ENCODE data around the gene CPT1B. TPM values are rescaled to one million over a fixed set of nuclear protein-coding genes. Genes with fewer than 3 reads are reported as not detected.

CPT1B gene
- total RNA-seq = 3.4 and 8.2 TPM in 2 replicates

DNA sequence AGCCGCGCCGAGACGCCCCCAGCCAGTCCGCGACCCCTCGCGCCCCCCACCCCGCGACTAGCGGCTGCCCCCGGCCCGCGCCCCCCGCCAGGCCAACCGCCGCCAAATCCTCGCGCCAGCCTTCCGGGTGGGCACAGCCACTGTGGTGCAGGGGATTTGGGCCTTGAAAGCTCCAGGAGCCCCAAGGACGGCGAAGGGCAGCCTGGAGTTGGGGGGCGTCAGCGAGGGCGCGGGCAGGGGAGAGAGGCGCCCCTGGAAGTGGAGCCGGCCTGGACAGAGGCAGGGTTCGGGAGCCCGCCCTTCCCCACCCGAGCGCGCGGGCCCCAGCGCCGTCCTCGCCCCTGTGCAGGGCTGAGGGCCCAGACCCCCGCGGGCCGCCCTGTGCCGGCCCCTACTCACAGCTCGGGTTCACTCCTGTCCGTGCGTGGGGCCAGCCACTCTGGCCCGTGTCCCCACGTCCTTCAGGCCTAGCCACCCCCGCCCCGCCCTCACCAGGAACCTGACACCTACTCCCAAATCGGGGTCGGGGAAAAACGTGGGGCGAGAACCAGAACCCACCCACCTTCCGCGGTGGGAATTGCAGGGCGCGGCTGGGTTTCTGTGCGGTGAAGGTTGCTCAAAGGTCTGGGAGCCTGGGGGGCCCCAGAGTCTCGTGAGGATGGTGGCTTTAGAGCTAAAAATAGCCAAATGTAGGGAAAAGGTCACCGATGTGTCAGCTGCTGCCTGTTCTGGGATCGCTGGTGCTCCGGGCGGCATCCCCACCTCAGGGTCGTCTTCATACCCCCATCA, at the start of gene CPT1B:
CPT1B (minus strand) TSS at position 441 of the 789 bp plus-strand sequence. CDS start 512 bp downstream, outside the sequence.
- DNase-seq (ENCODE audit: low read depth) (no peak), FAIRE-seq (no peak)
- TF ChIP-seq, protein P1, sequence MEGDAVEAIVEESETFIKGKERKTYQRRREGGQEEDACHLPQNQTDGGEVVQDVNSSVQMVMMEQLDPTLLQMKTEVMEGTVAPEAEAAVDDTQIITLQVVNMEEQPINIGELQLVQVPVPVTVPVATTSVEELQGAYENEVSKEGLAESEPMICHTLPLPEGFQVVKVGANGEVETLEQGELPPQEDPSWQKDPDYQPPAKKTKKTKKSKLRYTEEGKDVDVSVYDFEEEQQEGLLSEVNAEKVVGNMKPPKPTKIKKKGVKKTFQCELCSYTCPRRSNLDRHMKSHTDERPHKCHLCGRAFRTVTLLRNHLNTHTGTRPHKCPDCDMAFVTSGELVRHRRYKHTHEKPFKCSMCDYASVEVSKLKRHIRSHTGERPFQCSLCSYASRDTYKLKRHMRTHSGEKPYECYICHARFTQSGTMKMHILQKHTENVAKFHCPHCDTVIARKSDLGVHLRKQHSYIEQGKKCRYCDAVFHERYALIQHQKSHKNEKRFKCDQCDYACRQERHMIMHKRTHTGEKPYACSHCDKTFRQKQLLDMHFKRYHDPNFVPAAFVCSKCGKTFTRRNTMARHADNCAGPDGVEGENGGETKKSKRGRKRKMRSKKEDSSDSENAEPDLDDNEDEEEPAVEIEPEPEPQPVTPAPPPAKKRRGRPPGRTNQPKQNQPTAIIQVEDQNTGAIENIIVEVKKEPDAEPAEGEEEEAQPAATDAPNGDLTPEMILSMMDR (IDR thresholded peaks at IDR 0.05; ENCODE audit: insufficient read depth, low read length, severe bottlenecking) = no peak
- Histone ChIP-seq H3K27me3 (ENCODE audit: control insufficient read depth, insufficient read depth, low read length) (no peaks in the 10 kb centered on the region), H3K4me3 (ENCODE audit: low read depth, low read length) (no peak within 1 kb of the TSS), H3K36me3 (ENCODE audit: control insufficient read depth, insufficient read depth, low read length) (peaks cover 11% of the 10 kb centered on the region)

DNA sequence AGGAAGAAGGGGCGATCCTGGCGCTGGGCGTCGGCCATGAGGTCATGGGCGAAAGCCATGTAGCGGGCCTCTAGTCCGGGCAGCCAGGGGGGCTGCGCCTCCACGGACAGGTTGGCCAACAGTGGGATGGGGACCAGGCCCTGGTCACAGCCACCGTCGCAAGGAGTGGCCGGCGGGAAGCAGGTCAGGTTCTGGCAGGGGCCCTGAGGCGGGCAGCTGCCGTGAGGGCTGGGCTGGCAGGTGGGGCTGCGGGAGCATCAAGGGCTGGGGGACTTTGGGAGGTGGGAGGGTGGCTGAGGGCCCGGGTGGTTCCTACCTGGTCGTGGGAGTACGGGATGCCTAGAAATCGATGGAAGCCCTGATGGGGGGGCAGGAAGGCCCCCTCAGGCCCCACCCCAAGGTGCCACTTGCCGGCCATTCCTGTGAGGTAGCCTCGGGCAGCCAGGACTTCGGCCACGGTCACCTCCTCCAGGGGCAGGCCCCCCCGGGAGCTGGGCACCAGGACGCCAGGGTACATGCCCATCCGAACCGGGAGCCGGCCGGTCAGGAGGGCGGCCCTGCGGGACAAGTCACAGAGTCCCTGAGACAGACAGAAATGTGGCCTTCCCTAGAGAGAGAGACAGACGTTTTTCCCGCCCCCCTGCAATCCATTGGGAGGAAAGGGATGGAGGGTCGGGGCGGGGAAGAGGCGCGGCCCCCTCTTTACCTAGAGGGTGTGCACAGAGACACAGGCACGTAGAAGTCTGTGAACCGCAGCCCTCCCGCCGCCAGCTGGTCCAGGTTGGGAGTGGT, 48.8 kb upstream of the CPT1B start:
- Histone ChIP-seq H3K4me3 (ENCODE audit: low read depth, low read length) (peak overlapping the region; percentile 91), H3K36me3 (ENCODE audit: control insufficient read depth, insufficient read depth, low read length) (peaks cover 8% of the 10 kb centered on the region), H3K27me3 (ENCODE audit: control insufficient read depth, insufficient read depth, low read length) (no peaks in the 10 kb centered on the region)
- DNase-seq (ENCODE audit: low read depth) (no peak), FAIRE-seq (no peak)
- TF ChIP-seq, protein P1 (IDR thresholded peaks at IDR 0.05; ENCODE audit: insufficient read depth, low read length, severe bottlenecking) = no peak

DNA sequence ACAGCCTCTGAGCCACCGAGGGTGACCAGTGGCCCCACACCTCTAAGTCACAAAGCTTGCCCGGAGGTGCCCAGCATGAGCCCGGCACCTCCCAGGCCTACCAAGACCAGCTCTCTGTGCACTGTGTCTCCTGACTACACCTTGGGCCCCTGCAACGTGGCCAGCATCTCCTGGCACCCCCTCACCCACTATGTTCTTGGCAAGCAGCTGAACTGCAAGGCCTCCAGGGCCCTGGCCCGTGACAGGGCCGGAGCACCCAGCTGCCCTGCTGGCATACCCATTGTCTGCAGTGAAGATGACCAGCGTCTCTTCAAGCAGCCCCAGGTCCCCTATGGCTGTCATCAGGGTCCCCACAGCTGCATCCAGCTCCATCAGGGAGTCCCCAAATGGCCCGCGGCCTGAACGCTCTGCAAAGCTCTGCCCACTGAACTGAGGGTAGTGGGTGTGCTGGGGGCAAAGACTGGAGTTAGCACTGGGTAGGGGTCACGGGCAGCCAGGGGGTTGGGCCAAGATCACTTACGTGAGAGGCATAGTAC, 48.2 kb upstream of the CPT1B start:
- H3K27me3 ChIP-seq (ENCODE audit: control insufficient read depth, insufficient read depth, low read length) = no peaks in the 10 kb centered on the region
- FAIRE-seq (no peak), DNase-seq (ENCODE audit: low read depth) (no peak)
- TF ChIP-seq, protein P1 (IDR thresholded peaks at IDR 0.05; ENCODE audit: insufficient read depth, low read length, severe bottlenecking) = no peak
- H3K4me3 ChIP-seq (ENCODE audit: low read depth, low read length) = no peak overlapping the region
- H3K36me3 ChIP-seq (ENCODE audit: control insufficient read depth, insufficient read depth, low read length) = peaks cover 8% of the 10 kb centered on the region

DNA sequence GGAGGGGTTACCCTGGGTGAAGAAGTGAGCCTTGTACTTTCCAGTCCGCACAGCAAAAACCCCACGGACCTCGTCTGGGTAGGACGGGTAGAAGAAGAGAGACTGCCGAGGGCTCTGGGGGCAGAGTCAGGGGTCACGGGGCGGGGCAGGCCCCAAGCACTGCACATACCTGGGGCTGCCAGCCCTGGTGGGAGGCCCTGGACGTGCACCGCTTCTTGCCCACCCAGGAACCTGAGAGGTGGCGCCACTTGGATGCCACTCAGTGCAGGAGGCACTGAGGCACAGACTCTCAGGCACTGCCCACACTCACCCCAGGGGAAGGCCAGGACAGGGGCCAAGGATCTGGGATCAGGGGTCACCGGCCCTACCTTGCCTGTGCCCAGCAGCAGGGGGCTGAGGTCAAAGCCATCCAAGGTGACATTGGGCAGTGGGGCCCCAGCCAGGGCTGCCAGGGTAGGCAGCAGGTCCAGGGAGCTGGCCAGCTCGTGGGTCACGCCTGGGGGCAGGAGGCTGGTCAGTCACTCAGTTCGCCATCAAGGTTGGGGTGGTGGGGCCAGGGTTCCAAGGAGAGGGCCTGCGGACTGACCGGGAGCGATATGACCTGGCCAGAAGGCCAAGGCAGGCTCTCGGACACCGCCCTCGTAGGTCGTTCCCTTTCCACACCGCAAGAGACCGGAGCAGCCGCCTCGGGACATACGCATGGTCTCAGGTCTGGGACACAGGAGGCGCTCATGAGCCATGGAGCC, 47.5 kb upstream of the CPT1B start:
- Histone ChIP-seq H3K4me3 (ENCODE audit: low read depth, low read length) (no peak overlapping the region), H3K36me3 (ENCODE audit: control insufficient read depth, insufficient read depth, low read length) (peaks cover 8% of the 10 kb centered on the region), H3K27me3 (ENCODE audit: control insufficient read depth, insufficient read depth, low read length) (no peaks in the 10 kb centered on the region)
- no peak for FAIRE-seq
- no peak for DNase-seq (ENCODE audit: low read depth)
- TF ChIP-seq, protein P1 (IDR thresholded peaks at IDR 0.05; ENCODE audit: insufficient read depth, low read length, severe bottlenecking) = peak; percentile 8

DNA sequence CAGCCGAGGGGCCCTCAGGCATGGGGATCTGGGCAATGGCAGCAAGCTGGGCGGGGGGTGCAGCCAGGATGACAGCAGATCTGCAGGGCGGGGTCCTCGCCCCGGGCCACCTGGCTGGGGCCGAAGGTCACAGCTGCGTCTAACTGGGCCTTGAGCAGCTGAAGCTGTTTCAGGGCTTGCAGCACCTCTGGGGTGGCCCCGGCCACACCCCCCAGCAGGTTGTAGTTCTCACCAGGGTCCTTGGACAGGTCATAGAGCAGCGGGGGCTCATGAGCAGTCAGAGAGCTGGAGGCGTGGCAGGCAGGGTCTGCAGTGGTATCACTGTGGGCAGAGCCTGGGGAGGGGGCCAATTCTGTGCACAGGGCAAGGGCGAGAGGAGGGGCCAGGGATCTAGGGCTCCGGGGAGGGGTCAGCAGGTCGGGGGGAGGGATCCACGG, 46.9 kb upstream of the CPT1B start:
- Histone ChIP-seq H3K27me3 (ENCODE audit: control insufficient read depth, insufficient read depth, low read length) (no peaks in the 10 kb centered on the region), H3K36me3 (ENCODE audit: control insufficient read depth, insufficient read depth, low read length) (peaks cover 8% of the 10 kb centered on the region), H3K4me3 (ENCODE audit: low read depth, low read length) (no peak overlapping the region)
- TF ChIP-seq, protein P1 (IDR thresholded peaks at IDR 0.05; ENCODE audit: insufficient read depth, low read length, severe bottlenecking) = no peak
- no peak for DNase-seq (ENCODE audit: low read depth)
- FAIRE-seq = no peak

Data from bronchial epithelial cell (primary cell).